SIG-M5 (cell line): ENCODE measurements around the gene ZBTB46.

Experiments used
- DNase-seq: peaks from one replicate; lab custom pipeline; 2025; lab: John Stamatoyannopoulos, UW

The ZBTB46 gene

GRCh38 chr20:63767886-63768285 lies 63.2 kb downstream of the ZBTB46 start:
- DNase-seq, result no peak

- no peak for DNase-seq
These were observed 63.6 kb downstream of the ZBTB46 start for GRCh38 chr20:63767456-63767855.

- no peak for DNase-seq
These were observed 64.2 kb downstream of the ZBTB46 start for GRCh38 chr20:63766695-63767426.

GRCh38 chr20:63765902-63766301 lies 65.2 kb downstream of the ZBTB46 start:
- no peak for DNase-seq

- no peak for DNase-seq
These were observed 65.8 kb downstream of the ZBTB46 start for GRCh38 chr20:63765082-63765873.

- DNase-seq, result no peak
These were observed 71.6 kb downstream of the ZBTB46 start for GRCh38 chr20:63759377-63759901.

GRCh38 chr20:63758152-63758551 lies 72.9 kb downstream of the ZBTB46 start:
- no peak for DNase-seq

GRCh38 chr20:63756648-63756991 lies 74.4 kb downstream of the ZBTB46 start:
- DNase-seq, result no peak

GRCh38 chr20:63755933-63756647 lies 75.0 kb downstream of the ZBTB46 start:
- DNase-seq, result no peak

- DNase-seq, result no peak
These were observed 77.1 kb downstream of the ZBTB46 start for GRCh38 chr20:63754008-63754407.

GRCh38 chr20:63753381-63753780 lies 77.7 kb downstream of the ZBTB46 start:
- no peak for DNase-seq

- DNase-seq, result no peak
These were observed 78.5 kb downstream of the ZBTB46 start for GRCh38 chr20:63752411-63753101.

GRCh38 chr20:63751471-63752271 lies 79.4 kb downstream of the ZBTB46 start:
- DNase-seq, result no peak

GRCh38 chr20:63750807-63751470 lies 80.1 kb downstream of the ZBTB46 start:
- no peak for DNase-seq

GRCh38 chr20:63749597-63750508 lies 81.2 kb downstream of the ZBTB46 start:
- no peak for DNase-seq

- no peak for DNase-seq
These were observed 82.2 kb downstream of the ZBTB46 start for GRCh38 chr20:63748934-63749270.

GRCh38 chr20:63748070-63748933 lies 82.8 kb downstream of the ZBTB46 start:
- DNase-seq, result no peak

- DNase-seq, result no peak
These were observed 83.4 kb downstream of the ZBTB46 start for GRCh38 chr20:63747622-63748069.
